Measurements from ENCODE around the gene FAM163B. TPM values are rescaled to one million over a fixed set of nuclear protein-coding genes. Genes with fewer than 3 reads are reported as not detected.

The FAM163B gene
- total and polyA plus RNA-seq, 9 of the 15 experiments (the other 6 are each of a cell fraction or from before 2014, with no cell fraction given), result not detected

GRCh38 chr9:133633681-133634080 lies 24.5 kb upstream of the FAM163B start:
- POLR2A ChIA-PET, result interaction anchor here (1.2 kb wide), 1 partner anchor 14 kb away, joined by 3 read pairs; no protein-coding TSS in a partner anchor
- Histone ChIP-seq H2AFZ (ENCODE audit: low read depth, low read length) (no peak overlapping the region), H3K4me3 (no peak overlapping the region), H3K9me3 (replicated peaks; ENCODE audit: control insufficient read depth, insufficient read depth, low read depth, low read length) (no peaks in the 10 kb centered on the region), H3K27me3 (ENCODE audit: control insufficient read depth in 2 of 2, insufficient read depth in 2 of 2, low read length in 2 of 2) (peaks cover 0 to 78% of the 10 kb centered on the region in 2 experiments; a peak in 2 of 5 replicates), H3K79me2 (ENCODE audit: control insufficient read depth, insufficient read depth, low read length) (no peaks in the 10 kb centered on the region), H3K9me1 (ENCODE audit: control insufficient read depth, insufficient read depth, low read length) (no peaks in the 10 kb centered on the region), H3K4me2 (ENCODE audit: insufficient read depth, low read length) (no peak overlapping the region), H3K36me3 (ENCODE audit: control insufficient read depth, insufficient read depth, low read length) (no peaks in the 10 kb centered on the region), H3K27ac (ENCODE audit: extremely low read depth, low read depth, low read length) (no peak overlapping the region), H3K9ac (ENCODE audit: insufficient read depth in 1 of 2, low read depth in 2 of 2, low read length in 2 of 2) (no peak overlapping the region; a peak in 1 of 4 replicates), H4K20me1 (replicated peaks; ENCODE audit: control insufficient read depth, insufficient read depth, low read length) (peaks cover 2% of the 10 kb centered on the region; the same call in 1 of the 2 replicates), H3K4me1 (replicated peaks in 1 of 2; ENCODE audit: control insufficient read depth in 2 of 2, insufficient read depth in 2 of 2, low read length in 2 of 2) (peaks cover 0 to 8% of the 10 kb centered on the region in 2 experiments; a peak in 3 of 5 replicates)
- ATAC-seq (peak; percentile 28; the same call in 1 of the 3 replicates), FAIRE-seq (no peak), DNase-seq (ENCODE audit: extremely low read depth in 1 of 4, low spot score in 3 of 4) (no peak)
- intact Hi-C loops (cut with micrococcal nuclease), result no loop called here
- TF ChIP-seq NFE2 (IDR thresholded peaks at IDR 0.05; ENCODE audit: low read depth) (peak; percentile 61), MAFG (tag; conservative IDR thresholded peaks at IDR 0.05) (peak; percentile 41; the same call in 1 of the 2 replicates), C11orf30 (IDR thresholded peaks at IDR 0.05; ENCODE audit: low read depth) (0 out of 2 replicates have a peak, but pooled peaks have one; percentile 7), PBX2 (CRISPR knock-in tag; IDR thresholded peaks at IDR 0.05; ENCODE audit: low read depth) (no peak), PBX2 (tag; conservative IDR thresholded peaks at IDR 0.05; ENCODE audit: low read depth) (no peak)
- no TSS peak for BruUV-seq (replicated peaks)
- CTCF ChIA-PET (ENCODE audit: low intra/inter-chr PET ratio), result no interaction called here
- WGBS (ENCODE audit: insufficient coverage, low coverage, missing lambda C conversion rate), result 2% methylated on average over 8 of the region's 8 CpGs
- in situ Hi-C loops (cut with MboI), result no loop called here

Data from K562 (cell line).